Embryonic facial prominence (tissue), 1 donor: ENCODE results near the gene EP400.
A peak's percentile ranks its signal among the peaks of the same experiment; 100 is the strongest.
"Not testable (repeated sequence)": the region's sequence is repeated elsewhere in the genome, so short reads cannot be mapped to it uniquely, and the experiment has no call there.

Experiments
- DNase-seq: peaks from one replicate; pipeline ENCODE4 v3.0.0-alpha.2; 2016; ENCODE audit errors: extremely low spot score

The EP400 gene

GRCh38 chr12:132066749-132067148 is 117.0 kb downstream of the EP400 start:
- DNase-seq = no peak

- DNase-seq = no peak
Measured at GRCh38 chr12:132067182-132067581, 117.4 kb downstream of the EP400 start.

GRCh38 chr12:132068250-132068649 is 118.5 kb downstream of the EP400 start:
- DNase-seq = no peak

GRCh38 chr12:132069336-132069985 is 119.7 kb downstream of the EP400 start:
- no peak for DNase-seq

GRCh38 chr12:132070298-132070697 is 120.6 kb downstream of the EP400 start:
- DNase-seq = no peak

GRCh38 chr12:132071040-132071810 is 121.5 kb downstream of the EP400 start:
- DNase-seq = no peak

GRCh38 chr12:132071830-132072384 is 122.2 kb downstream of the EP400 start:
- no peak for DNase-seq

- DNase-seq = no peak
Measured at GRCh38 chr12:132074216-132074615, 124.5 kb downstream of the EP400 start.

GRCh38 chr12:132075026-132075713 is 125.4 kb downstream of the EP400 start:
- no peak for DNase-seq

GRCh38 chr12:132075714-132076553 is 126.2 kb downstream of the EP400 start:
- no peak for DNase-seq

GRCh38 chr12:132076711-132077110 is 127.0 kb downstream of the EP400 start:
- DNase-seq = no peak

- no peak for DNase-seq
Measured at GRCh38 chr12:132077322-132078100, 127.8 kb downstream of the EP400 start.

GRCh38 chr12:132078190-132078589 is 128.4 kb downstream of the EP400 start:
- no peak for DNase-seq

- no peak for DNase-seq
Measured at GRCh38 chr12:132079200-132079599, 129.5 kb downstream of the EP400 start.

- no peak for DNase-seq
Measured at GRCh38 chr12:132079695-132080094, 130.0 kb downstream of the EP400 start.

- DNase-seq = not testable (repeated sequence)
Measured at GRCh38 chr12:132080515-132080914, 130.8 kb downstream of the EP400 start.

GRCh38 chr12:132081423-132081822 is 131.7 kb downstream of the EP400 start:
- DNase-seq = no peak

- no peak for DNase-seq
Measured at GRCh38 chr12:132083614-132083940, 133.8 kb downstream of the EP400 start.

GRCh38 chr12:132083941-132084620 is 134.3 kb downstream of the EP400 start:
- DNase-seq = peak; percentile 53

- no peak for DNase-seq
Measured at GRCh38 chr12:132084621-132085290, 135.0 kb downstream of the EP400 start.
